Dermis lymphatic vessel endothelial cell (primary cell): Measurements from ENCODE around the gene RCSD1. TPM values are rescaled to one million over a fixed set of nuclear protein-coding genes. Genes with fewer than 3 reads are reported as not detected.

Experiments used
- total RNA-seq: library from RNA; depleted of rRNA; stranded (reverse); fragments of >200 nt; gene quantifications from 2 replicates; pipeline ENCODE4 v1.2.1, GENCODE V29; 2014

The RCSD1 gene
- 27.4 and 41.7 TPM in 2 replicates for total RNA-seq

DNA sequence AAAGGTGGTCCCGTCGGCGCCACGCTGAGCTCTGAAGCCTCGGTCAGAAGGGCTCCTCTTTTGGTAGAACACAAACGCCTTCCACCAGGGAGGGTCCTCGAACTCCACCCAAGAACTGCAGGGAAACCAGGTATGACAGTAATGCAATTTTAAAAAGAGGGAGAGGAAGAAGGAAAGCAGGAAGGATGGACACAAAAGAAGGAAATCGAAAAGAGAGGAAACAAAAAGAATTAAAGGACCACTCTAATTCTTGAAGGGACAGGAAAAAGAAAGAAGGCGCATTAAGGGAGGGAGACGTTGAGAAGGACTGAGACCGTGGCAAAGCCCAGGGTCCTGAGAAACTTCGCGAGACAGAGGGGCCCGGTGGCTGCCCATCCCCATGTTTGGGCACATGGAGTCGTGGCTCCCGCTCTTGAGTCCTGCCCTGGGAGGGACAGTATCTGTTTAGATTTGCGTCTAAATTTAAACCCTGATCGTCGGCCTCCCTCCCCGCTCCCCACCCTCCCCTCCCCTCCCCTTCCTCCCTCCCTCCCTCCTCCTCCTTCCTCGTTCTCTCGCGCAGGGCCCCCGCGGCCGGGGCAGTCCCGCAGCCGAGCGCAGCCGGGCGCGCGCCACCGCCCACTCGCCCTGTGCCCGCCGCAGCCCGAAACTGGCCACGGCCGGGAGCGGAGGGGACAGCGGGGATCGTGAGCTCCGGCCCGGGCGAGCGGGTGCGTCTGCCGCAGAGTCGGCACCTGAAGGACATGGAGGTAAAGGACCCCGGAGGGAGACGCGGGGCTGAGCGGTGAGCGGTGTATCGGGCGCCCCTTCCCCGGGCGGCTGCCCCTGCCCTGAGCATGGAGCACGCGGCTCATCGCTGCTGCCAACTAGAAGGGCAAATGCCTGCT, at the start of gene RCSD1:
Gene RCSD1, plus strand, starts transcription at position 552 of the 887 bp plus-strand sequence. Its CDS starts 192 bp downstream, at position 744.

GRCh38 chr1:167721617-167722151, 91.7 kb downstream of the RCSD1 start, which contains the start of gene MPZL1:
Gene MPZL1, plus strand, starts transcription at chr1:167721982. Its CDS starts 170 bp downstream, at chr1:167722152.

Other genes with a start within 250 kb of the RCSD1 start
- 0.11 TPM in 1 of 2 replicates, not detected in the other for gene CD247, start 111.7 kb upstream of the RCSD1 start, total RNA-seq
- gene CREG1, start 76.5 kb upstream of the RCSD1 start, total RNA-seq, result 48.0 and 54.0 TPM in 2 replicates
- 95.8 and 138 TPM in 2 replicates for gene MPZL1, start 91.8 kb downstream of the RCSD1 start, total RNA-seq